HepG2 (cell line): ENCODE measurements around the gene HOXC12. TPM values are rescaled to one million over a fixed set of nuclear protein-coding genes. Genes with fewer than 3 reads are reported as not detected.

Experiments used
- ATAC-seq: fragments of 200-7000 bp; cut with Tn5 transposase; 3 replicates; pipeline ENCODE4 v1.9.1; 2020; ENCODE audit warnings: mild to moderate bottlenecking, moderate library complexity
- BruUV-seq: library from RNA; stranded (reverse); fragments of 400-500 nt; replicated peaks from 2 replicates; lab custom pipeline; 2021; lab: Mats Ljungman, UMichigan
- CTCF ChIA-PET: fragments of 300-600 bp; formaldehyde crosslinking; extraction: SDS; loops from one replicate; lab custom pipeline; 2021; ENCODE audit warnings: low total read pairs, inconsistent platforms, low intra/inter-chr PET ratio; lab: Yijun Ruan, JAX
- POLR2A ChIA-PET: fragments of 350-600 bp; sonication (Branson Sonifier 250); formaldehyde crosslinking; loops from one replicate; lab custom pipeline; 2020; ENCODE audit warnings: antibody characterized with exemption, inconsistent platforms; lab: Yijun Ruan, JAX
- DNase-seq: peaks from one replicate; pipeline ENCODE4 v3.0.0-alpha.2; 2015; ENCODE audit warnings: low spot score
- FAIRE-seq: peaks from 3 replicates; lab custom pipeline; 2011; peaks lifted over from hg19 to GRCh38; lab: Jason Lieb, UNC
- H2AFZ ChIP-seq: one replicate; pipeline ENCODE4 v1.6.1; 2011; ENCODE audit warnings: low read length, inconsistent platforms
- H3K27ac ChIP-seq: fragments of 300-600 bp; 3 replicates; pipeline ENCODE4 v1.8.0; 2011; ENCODE audit warnings: mixed run types, mild to moderate bottlenecking, mixed read lengths, low read length, inconsistent platforms; ENCODE audit not compliant: insufficient read depth; ENCODE audit errors: extremely low read length
- H3K27me3 ChIP-seq, 2 experiments: fragments of 200-600 bp in 1 of 2; 2 replicates in 1 of 2; 3 replicates in 1 of 2; pipeline versions ENCODE4 v1.6.0 to v1.8.0; 2011; ENCODE audit warnings: low read length in 2 of 2, mild to moderate bottlenecking in 2 of 2, moderate library complexity in 2 of 2, inconsistent platforms in 1 of 2; ENCODE audit not compliant: insufficient read depth in 2 of 2, control insufficient read depth in 1 of 2
- H3K36me3 ChIP-seq, 2 experiments: fragments of 200-600 bp in 1 of 2; replicated peaks in 1 of 2; 2 replicates in 1 of 2; 3 replicates in 1 of 2; pipeline versions ENCODE4 v1.5.1 to v1.8.0; 2011; ENCODE audit warnings: low read length in 2 of 2, inconsistent platforms in 1 of 2; ENCODE audit not compliant: insufficient read depth in 2 of 2, control insufficient read depth in 1 of 2
- H3K4me1 ChIP-seq: 2 replicates; pipeline ENCODE4 v1.5.1; 2012; ENCODE audit warnings: low read length, inconsistent platforms; ENCODE audit not compliant: insufficient read depth
- H3K4me2 ChIP-seq: 2 replicates; pipeline ENCODE4 v1.6.0; 2011; ENCODE audit warnings: low read depth, low read length, inconsistent platforms
- H3K4me3 ChIP-seq, 3 experiments: fragments of 200-600 bp in 1 of 3; sonication (generic), shearing (Covaris generic) in 1 of 3; replicated peaks in 1 of 3; 2 replicates each; pipeline ENCODE4 v1.5.1; 2011 to 2016; ENCODE audit warnings: low read length in 3 of 3, inconsistent platforms in 2 of 3, low read depth in 2 of 3, mild to moderate bottlenecking in 2 of 3, control low read depth in 1 of 3, mixed read lengths in 1 of 3; ENCODE audit not compliant: insufficient read depth in 1 of 3
- H3K79me2 ChIP-seq: one replicate; pipeline ENCODE4 v1.6.1; 2011; ENCODE audit warnings: low read length, inconsistent platforms; ENCODE audit not compliant: insufficient read depth
- H3K9ac ChIP-seq: 2 replicates; pipeline ENCODE4 v1.6.0; 2011; ENCODE audit warnings: mild to moderate bottlenecking, low read depth, low read length, inconsistent platforms; ENCODE audit not compliant: insufficient read depth
- H3K9me3 ChIP-seq: 2 replicates; pipeline ENCODE4 v1.5.1; 2012; ENCODE audit warnings: mild to moderate bottlenecking, low read length
- H4K20me1 ChIP-seq: 2 replicates; pipeline ENCODE4 v1.6.0; 2011; ENCODE audit warnings: inconsistent platforms, mild to moderate bottlenecking, low read length, moderate library complexity; ENCODE audit not compliant: insufficient read depth
- EZH2 ChIP-seq: conservative IDR thresholded peaks from 2 replicates; pipeline ENCODE4 v1.6.1; 2012; ENCODE audit warnings: mild to moderate bottlenecking, low read depth, low read length, moderate library complexity
- FIP1L1 ChIP-seq: fragments of 200-400 bp; formaldehyde crosslinking; IDR thresholded peaks from 2 replicates; pipeline ENCODE4 v1.6.1; 2018; ENCODE audit warnings: low read depth, mild to moderate bottlenecking, low read length, moderate library complexity, borderline replicate concordance; ENCODE audit not compliant: insufficient read depth
- FOXK2 ChIP-seq: fragments of 450-650 bp; IDR thresholded peaks from 2 replicates; pipeline ENCODE4 v1.6.1; 2016
- FOXO1 ChIP-seq: sonication (generic); formaldehyde crosslinking; IDR thresholded peaks from 2 replicates; pipeline ENCODE4 v1.4.0; 2020; ENCODE audit warnings: missing genetic modification reagents
- GTF3A ChIP-seq: sonication (generic); formaldehyde crosslinking; conservative IDR thresholded peaks from 2 replicates; pipeline ENCODE4 v1.4.0; 2020; ENCODE audit warnings: mild to moderate bottlenecking, missing genetic modification reagents
- SP2 ChIP-seq: sonication (generic); formaldehyde crosslinking; IDR thresholded peaks from 2 replicates; pipeline ENCODE4 v1.5.1; 2020; ENCODE audit warnings: mild to moderate bottlenecking, missing genetic modification reagents
- ZNF768 ChIP-seq: sonication (generic); formaldehyde crosslinking; IDR thresholded peaks from 2 replicates; pipeline ENCODE4 v1.4.0; 2020; ENCODE audit warnings: missing genetic modification reagents
- ZNF800 ChIP-seq: sonication (generic); formaldehyde crosslinking; IDR thresholded peaks from 2 replicates; pipeline ENCODE4 v1.4.0; 2020; ENCODE audit warnings: missing genetic modification reagents
- ZSCAN21 ChIP-seq: sonication (generic); formaldehyde crosslinking; IDR thresholded peaks from 2 replicates; pipeline ENCODE4 v1.8.0; 2022; ENCODE audit warnings: mild to moderate bottlenecking, missing genetic modification reagents, moderate library complexity, borderline replicate concordance
- WGBS: methylation state at CpG from one replicate; pipeline ENCODE4 v1.1.6; 2017; ENCODE audit warnings: low lambda C conversion rate; 5-methylcytosine and 5-hydroxymethylcytosine counted together
- in situ Hi-C: cut with HindIII; loops from 2 replicates; pipeline ENCODE4 v1.10.0; 2017; ENCODE audit warnings: low pct_unique_long_range_greater_than_20kb; ENCODE audit not compliant: extremely low pct_ligation_motif_present
- intact Hi-C: fragments of 100-400 bp; cut with micrococcal nuclease; formaldehyde crosslinking; loops from one replicate; pipeline ENCODE4 v1.10.0; 2022; ENCODE audit not compliant: unreplicated experiment
- polyA plus RNA-seq, 8 experiments: library from polyadenylated mRNA; depleted of rRNA in 3 of 8; stranded (reverse) in 7 of 8; unstranded in 1 of 8; fragments of >200 nt; fragmentation: Illumina TruSeq in 4 of 8; extraction: Trizol in 4 of 8; gene quantifications; 2 replicates each; pipeline versions ENCODE4 v1.2.1 to v1.2.3, GENCODE V29; 2011 to 2016; ENCODE audit warnings: low read depth in 4 of 8, missing spikeins in 1 of 8, mixed read lengths in 1 of 8; ENCODE audit not compliant: insufficient read depth in 1 of 8
- total RNA-seq, 5 experiments: library from RNA; depleted of rRNA; stranded (reverse); fragments of >200 nt; fragmentation: Illumina TruSeq; extraction: Trizol; gene quantifications; 2 replicates each; pipeline ENCODE4 v1.2.3, GENCODE V29; 2016; ENCODE audit warnings: low read depth in 1 of 5

Gene HOXC12
- total and polyA plus RNA-seq, 2 of the 13 experiments (the other 11 are each of a cell fraction or from before 2014, with no cell fraction given): not detected

GRCh38 chr12:53928054-53928835 is 26.5 kb upstream of the HOXC12 start (continued):
- no peak for TF ChIP-seq SP2 (CRISPR knock-in tag)
- TF ChIP-seq GTF3A: no peak

- POLR2A ChIA-PET: no interaction called here
- TF ChIP-seq ZSCAN21: no peak
- no peak for TF ChIP-seq ZNF768 (CRISPR knock-in tag)
- TF ChIP-seq ZNF800 (CRISPR knock-in tag): no peak
- no peak; the same call in 1 of the 2 replicates for TF ChIP-seq EZH2
- TF ChIP-seq FOXO1 (CRISPR knock-in tag): no peak
- no peak for TF ChIP-seq FOXK2
- no peak for TF ChIP-seq FIP1L1
- H3K27me3 ChIP-seq: peaks cover 4 to 87% of the 10 kb centered on the region in 2 experiments
Observed at GRCh38 chr12:53929527-53929926, 25.2 kb upstream of the HOXC12 start.

More at GRCh38 chr12:53929527-53929926, 25.2 kb upstream of the HOXC12 start:
- ATAC-seq (no peak), FAIRE-seq (no peak), DNase-seq (no peak)
- no peaks in the 10 kb centered on the region for H4K20me1 ChIP-seq
- 3% methylated on average over 4 of the region's 4 CpGs for WGBS
- no peak overlapping the region for H3K27ac ChIP-seq
- H3K9ac ChIP-seq: no peak overlapping the region
- no peak overlapping the region for H2AFZ ChIP-seq
- H3K9me3 ChIP-seq: no peaks in the 10 kb centered on the region
- no TSS peak for BruUV-seq
- H3K4me1 ChIP-seq: no peaks in the 10 kb centered on the region
- intact Hi-C loops (no loop called here), in situ Hi-C loops (loop anchor here (25.0 kb wide), 1 partner anchor 142 kb away; no protein-coding TSS in a partner anchor)
- no peaks in the 10 kb centered on the region for H3K36me3 ChIP-seq
- H3K4me3 ChIP-seq: no peak overlapping the region
- CTCF ChIA-PET: no interaction called here
- no peak overlapping the region for H3K4me2 ChIP-seq
- no peaks in the 10 kb centered on the region for H3K79me2 ChIP-seq
